ENCODE measurements around the gene BCDIN3D. TPM values are rescaled to one million over a fixed set of nuclear protein-coding genes. Genes with fewer than 3 reads are reported as not detected.

Gene BCDIN3D, protein sequence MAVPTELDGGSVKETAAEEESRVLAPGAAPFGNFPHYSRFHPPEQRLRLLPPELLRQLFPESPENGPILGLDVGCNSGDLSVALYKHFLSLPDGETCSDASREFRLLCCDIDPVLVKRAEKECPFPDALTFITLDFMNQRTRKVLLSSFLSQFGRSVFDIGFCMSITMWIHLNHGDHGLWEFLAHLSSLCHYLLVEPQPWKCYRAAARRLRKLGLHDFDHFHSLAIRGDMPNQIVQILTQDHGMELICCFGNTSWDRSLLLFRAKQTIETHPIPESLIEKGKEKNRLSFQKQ
- 1.4 and 1.6 TPM in 2 replicates for total RNA-seq (2014; rRNA removed; shearing (Covaris generic))

DNA sequence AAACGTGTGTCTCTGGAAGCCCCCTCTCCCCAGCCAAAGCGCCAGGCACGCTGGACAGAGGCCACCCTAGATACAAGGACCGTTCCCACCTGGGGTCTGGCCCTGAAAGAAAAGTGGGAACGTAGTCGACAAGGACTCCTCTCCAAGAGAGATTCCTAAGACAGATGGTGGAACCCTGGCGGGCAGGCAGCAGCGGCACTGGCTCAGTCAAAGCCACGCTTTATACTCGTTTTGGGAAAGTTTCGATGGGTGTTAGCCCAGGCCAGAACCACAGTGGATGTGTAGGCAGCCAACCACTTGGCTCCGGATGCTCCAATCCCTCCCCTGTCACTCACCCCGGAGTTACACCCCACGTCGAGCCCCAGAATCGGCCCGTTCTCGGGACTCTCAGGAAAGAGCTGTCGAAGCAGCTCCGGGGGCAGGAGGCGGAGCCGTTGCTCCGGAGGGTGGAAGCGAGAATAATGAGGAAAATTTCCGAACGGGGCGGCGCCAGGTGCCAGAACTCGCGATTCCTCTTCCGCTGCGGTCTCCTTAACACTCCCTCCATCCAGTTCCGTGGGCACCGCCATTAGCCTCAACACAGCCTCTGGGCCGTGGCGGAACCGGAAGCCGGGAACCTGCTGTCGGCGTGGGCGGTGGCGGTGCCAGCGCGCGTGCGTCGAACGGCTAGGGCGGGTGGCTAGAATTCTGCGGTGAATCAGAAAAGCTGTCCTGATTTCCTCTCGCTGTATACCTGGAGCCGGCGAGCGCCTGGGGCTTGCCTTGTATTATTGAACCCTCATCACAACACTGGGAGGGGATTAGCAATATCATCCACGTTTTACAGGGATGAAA is at the start of gene BCDIN3D:
Gene BCDIN3D, minus strand, starts transcription at position 588 of the 834 bp plus-strand sequence. Its CDS starts 19 bp downstream, at position 569.
- DNase-seq, result peak; percentile 91
- Histone ChIP-seq H3K4me3 (ENCODE audit: insufficient read depth, low read depth, low read length) (peak within 1 kb of the TSS; percentile 80), H3K36me3 (replicated peaks; ENCODE audit: control insufficient read depth, insufficient read depth, low read length) (no peaks in the 10 kb centered on the region), H3K27me3 (ENCODE audit: control insufficient read depth, insufficient read depth, low read length) (no peaks in the 10 kb centered on the region)

DNA sequence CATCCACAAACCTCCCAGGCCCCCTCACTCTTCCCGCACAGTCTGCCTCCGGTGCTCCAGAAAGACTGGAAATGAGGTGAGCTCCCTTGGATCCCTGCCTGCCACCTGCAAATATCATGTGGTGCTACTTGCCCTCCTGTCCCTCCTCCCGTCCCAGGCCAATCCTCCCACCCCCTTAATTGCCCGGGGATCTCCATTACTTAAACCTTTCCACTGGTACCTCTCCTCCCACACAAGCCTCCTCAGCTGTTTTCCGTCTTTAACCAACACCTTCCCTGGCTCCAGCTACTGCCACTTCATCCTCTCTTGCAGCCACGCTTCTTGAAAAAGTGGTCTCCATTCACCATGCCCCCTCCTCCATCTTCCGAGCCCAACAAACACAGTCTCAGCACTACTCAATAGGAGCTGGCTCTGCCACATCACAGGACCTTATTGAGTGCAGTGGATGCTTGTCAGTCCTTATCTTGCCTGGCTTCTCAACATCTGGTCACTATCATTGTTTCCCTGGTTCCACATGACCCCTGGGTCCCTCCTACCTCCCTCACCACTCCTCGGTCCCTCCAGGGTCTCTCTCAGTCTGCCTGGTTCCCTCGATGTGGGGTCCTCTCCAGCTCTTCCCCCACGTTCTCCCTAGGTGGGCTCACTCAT is 49.3 kb upstream of the BCDIN3D start:
- H3K36me3 ChIP-seq (replicated peaks; ENCODE audit: control insufficient read depth, insufficient read depth, low read length), result no peaks in the 10 kb centered on the region
- DNase-seq, result no peak
- H3K4me3 ChIP-seq (ENCODE audit: insufficient read depth, low read depth, low read length), result no peak overlapping the region
- no peaks in the 10 kb centered on the region for H3K27me3 ChIP-seq (ENCODE audit: control insufficient read depth, insufficient read depth, low read length)

DNA sequence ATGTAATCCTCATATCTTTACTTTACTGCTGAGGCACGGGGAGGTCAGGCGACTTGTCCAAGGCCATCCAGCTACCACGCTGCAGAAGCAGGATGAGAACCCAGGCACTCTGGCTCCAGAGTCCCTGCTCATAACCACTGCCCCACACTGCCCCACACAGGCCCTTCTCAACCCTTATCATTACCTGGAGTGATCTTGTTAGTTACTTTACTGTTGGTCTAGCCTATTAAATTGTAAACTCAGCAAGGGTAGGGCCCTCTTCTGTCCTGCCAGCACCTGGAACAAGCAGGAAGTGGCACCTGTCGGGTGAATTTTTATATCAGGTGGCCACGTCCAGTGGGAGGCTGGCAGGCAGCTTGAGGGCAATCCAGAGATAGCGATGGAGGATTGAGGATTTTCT is 48.6 kb upstream of the BCDIN3D start:
- Histone ChIP-seq H3K36me3 (replicated peaks; ENCODE audit: control insufficient read depth, insufficient read depth, low read length) (no peaks in the 10 kb centered on the region), H3K27me3 (ENCODE audit: control insufficient read depth, insufficient read depth, low read length) (no peaks in the 10 kb centered on the region), H3K4me3 (ENCODE audit: insufficient read depth, low read depth, low read length) (no peak overlapping the region)
- DNase-seq, result no peak

DNA sequence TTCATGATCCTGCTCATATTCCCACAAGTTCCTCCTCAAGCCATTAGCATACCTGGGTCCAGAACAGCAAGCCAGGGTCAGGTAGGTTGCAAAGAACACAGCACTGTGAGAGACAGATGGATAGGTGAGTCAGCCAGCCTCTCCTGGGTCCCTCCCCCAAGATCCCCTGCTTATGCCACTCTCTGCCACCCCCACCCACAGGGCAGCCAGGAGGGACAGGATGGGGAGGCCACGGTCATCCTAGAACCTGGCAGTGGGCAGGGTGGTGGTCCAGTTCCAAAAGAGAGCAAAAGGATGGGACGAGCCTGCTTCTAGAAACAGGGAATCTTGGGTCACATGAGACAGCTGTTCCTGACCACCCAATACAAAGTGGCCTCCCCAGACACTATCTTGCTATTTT is 48.1 kb upstream of the BCDIN3D start:
- Histone ChIP-seq H3K36me3 (replicated peaks; ENCODE audit: control insufficient read depth, insufficient read depth, low read length) (no peaks in the 10 kb centered on the region), H3K4me3 (ENCODE audit: insufficient read depth, low read depth, low read length) (no peak overlapping the region), H3K27me3 (ENCODE audit: control insufficient read depth, insufficient read depth, low read length) (no peaks in the 10 kb centered on the region)
- no peak for DNase-seq

DNA sequence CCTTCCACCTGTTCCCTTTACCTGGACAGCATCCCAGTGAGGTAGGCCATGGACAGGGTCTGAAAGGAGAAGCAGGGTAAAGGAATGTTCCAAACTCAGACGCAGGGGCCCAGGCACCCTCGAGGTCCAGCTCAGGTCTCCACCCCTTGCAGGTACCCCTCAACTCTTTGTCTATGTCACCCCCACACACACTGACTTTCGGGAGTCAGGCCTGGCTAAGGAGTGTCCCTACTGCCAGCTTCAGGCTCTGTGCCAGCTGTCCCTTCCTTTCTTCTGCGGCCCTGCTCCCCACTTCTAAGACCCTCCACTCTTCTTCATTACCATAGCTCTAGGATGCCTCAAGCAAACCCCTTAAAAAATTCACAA is 47.2 kb upstream of the BCDIN3D start:
- Histone ChIP-seq H3K4me3 (ENCODE audit: insufficient read depth, low read depth, low read length) (no peak overlapping the region), H3K27me3 (ENCODE audit: control insufficient read depth, insufficient read depth, low read length) (no peaks in the 10 kb centered on the region), H3K36me3 (replicated peaks; ENCODE audit: control insufficient read depth, insufficient read depth, low read length) (no peaks in the 10 kb centered on the region)
- DNase-seq, result no peak

DNA sequence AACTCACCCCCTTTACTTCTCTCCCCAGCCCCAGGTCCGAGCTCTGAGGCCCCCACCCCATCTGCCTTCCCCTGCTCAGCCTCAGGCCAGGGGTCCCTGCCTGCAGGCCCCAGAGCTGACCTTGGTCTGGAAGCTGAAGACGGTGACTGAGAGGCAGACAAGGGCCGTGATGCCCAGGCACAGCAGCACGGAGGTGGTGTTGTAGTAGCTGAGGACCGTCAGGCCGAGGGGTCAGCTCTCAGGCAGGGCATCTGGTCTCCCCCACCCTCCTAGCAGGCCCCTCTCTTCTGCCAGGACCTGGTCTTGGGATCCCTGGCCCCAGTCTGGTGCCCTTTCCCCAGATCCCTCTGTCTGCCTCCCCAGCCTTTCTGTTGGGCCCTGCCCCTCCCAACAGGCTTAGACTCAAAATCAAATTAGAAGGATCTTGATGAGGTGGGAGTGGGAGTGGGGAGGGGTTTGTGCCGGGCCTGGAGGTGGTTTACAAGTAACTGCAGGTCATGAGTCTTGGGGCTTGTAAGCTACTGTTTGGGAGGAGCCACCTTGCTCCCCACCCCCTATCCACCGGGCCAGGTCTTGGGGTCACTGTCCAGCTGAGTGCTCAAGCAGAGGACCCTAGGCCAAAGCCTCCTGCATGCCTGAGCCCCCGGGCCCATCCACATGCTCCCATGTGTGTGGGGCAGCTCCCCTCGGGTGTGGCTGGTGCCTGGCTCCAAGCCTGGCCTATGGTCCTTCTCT is 46.6 kb upstream of the BCDIN3D start:
- Histone ChIP-seq H3K36me3 (replicated peaks; ENCODE audit: control insufficient read depth, insufficient read depth, low read length) (no peaks in the 10 kb centered on the region), H3K27me3 (ENCODE audit: control insufficient read depth, insufficient read depth, low read length) (no peaks in the 10 kb centered on the region), H3K4me3 (ENCODE audit: insufficient read depth, low read depth, low read length) (no peak overlapping the region)
- no peak for DNase-seq

DNA sequence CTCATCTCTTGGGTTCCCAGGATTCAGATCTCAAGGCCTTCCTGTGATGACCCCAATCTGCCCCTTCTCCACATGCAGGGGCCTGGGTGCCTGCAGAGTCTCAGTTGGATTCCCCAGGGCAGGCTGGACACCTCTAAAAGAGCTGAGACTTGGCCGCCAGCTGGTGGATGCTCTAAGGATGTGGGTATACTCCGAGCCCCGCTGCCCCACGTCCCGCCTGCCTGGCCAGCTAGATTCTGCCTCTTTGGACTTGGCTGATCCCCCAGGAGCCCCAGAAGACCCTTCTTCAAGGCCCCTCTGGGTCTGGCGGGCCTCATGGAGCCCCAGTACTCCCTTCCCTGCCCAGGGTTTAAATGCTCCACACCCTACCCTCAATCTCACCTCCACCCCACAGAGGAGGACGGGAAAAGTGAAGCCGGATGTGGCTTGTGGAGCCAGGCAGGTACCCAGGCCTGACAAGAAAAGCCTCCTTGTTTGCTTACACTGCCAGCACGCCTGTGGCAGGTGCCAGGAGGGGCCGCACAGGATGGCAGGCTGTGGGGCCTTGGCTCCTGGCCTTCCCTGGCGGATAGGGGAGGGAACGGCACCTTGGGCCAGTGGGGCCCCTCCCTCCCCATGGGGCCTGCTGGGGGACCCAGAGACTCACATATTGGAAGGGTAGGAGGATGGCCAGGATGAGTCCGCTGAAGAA is 45.7 kb upstream of the BCDIN3D start:
- no peak overlapping the region for H3K4me3 ChIP-seq (ENCODE audit: insufficient read depth, low read depth, low read length)
- no peaks in the 10 kb centered on the region for H3K36me3 ChIP-seq (replicated peaks; ENCODE audit: control insufficient read depth, insufficient read depth, low read length)
- H3K27me3 ChIP-seq (ENCODE audit: control insufficient read depth, insufficient read depth, low read length), result no peaks in the 10 kb centered on the region
- no peak for DNase-seq

DNA sequence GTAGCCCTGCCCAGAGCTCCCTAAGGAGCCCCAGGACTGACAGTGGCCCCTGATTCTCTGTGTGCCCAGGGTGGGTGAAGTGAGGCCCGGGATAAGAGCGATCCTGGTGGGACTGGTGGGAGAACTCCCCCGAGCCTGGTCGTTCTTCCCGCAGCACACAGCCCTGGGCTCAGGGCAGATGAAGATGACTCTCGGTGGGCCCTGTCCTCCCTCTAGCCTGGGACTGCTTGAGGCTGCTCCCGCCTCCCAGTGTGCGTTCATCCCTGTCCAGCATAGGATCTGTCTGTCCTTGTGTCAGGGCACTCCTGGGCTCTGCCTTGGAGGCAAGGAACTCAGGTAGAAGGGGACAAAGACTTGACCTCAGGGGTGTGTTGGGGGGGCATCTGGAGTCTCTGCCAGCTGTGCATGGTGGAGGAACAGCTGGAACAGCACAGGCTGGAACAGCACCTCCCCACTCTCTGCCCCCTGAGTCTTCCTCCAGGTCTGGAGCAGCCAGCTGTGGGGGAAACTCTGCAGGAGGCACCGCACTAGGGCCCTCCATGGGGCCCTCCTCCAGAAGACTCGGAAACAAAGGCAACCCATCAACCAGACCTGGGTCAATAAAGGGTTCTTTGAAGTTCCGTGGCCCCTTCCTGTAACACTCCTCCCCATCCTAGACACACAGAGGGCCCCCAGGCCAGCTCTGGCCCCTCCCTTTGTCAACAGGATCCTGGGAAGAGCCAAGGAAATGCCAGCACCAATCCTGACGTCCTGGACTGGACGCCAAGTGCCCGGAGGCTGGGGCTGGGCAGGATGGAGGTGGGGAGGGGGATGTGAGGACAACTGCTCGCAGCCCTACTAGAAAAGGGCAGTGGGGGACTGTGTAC is 44.9 kb upstream of the BCDIN3D start:
- no peak for DNase-seq
- Histone ChIP-seq H3K27me3 (ENCODE audit: control insufficient read depth, insufficient read depth, low read length) (no peaks in the 10 kb centered on the region), H3K36me3 (replicated peaks; ENCODE audit: control insufficient read depth, insufficient read depth, low read length) (no peaks in the 10 kb centered on the region), H3K4me3 (ENCODE audit: insufficient read depth, low read depth, low read length) (no peak overlapping the region)

DNA sequence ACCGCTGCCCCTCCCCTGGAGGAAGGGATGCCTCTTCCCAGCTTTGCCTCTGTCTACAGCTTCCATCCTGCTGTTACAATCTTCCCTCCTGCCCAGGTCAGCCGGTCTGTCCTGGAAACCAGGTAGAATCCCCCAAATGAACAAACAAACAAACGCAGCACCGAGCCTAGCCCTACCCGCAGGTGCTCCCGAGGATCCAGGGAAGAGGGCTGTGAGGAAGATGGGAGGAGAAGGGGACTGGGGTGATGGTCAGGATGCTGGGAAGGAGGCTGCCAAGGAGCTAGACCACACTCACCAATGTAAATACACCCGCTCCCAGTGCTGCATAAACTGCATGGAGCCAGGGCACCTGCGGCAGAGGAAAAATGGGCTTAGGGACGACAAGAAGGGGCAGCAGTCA is 44.2 kb upstream of the BCDIN3D start:
- H3K36me3 ChIP-seq (replicated peaks; ENCODE audit: control insufficient read depth, insufficient read depth, low read length), result no peaks in the 10 kb centered on the region
- H3K4me3 ChIP-seq (ENCODE audit: insufficient read depth, low read depth, low read length), result no peak overlapping the region
- no peak for DNase-seq
- H3K27me3 ChIP-seq (ENCODE audit: control insufficient read depth, insufficient read depth, low read length), result no peaks in the 10 kb centered on the region

DNA sequence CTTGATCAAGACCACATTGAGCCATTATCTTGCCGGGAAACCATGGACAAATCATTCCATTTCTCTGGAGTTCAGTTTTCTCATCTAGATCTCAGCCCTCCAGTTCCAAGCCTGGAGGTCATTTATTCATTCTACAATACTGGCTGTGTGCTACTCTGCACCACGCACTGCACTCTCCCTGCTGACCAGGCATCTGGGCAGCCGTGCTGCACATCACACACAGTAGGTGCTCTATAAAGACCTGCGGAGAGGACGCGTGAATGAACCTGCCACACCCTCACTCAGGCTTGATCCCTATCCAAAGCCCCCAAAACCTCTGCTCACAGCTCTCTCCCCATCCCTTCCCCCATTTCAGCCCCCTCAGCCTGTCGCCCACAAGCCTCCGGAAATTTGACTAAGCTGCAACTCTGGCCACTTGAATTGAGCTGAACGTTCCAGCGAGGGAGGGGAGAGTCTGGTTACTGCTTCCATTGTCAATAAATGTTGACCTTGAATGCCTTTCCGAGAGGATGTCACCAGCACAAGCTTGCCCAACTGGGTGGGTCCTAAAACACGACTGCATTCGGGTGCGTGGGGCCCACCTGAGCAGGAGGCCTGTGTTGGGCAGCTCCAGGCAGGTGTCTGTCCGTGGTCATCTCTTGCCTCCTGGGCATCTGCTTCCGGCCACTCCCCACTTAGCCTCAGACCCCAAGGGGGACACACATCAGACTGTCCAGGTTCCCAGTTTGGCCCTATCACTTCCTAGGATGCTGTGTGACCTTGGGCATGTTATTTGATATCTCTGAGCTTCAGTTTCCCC is 43.0 kb upstream of the BCDIN3D start:
- H3K4me3 ChIP-seq (ENCODE audit: insufficient read depth, low read depth, low read length), result no peak overlapping the region
- H3K27me3 ChIP-seq (ENCODE audit: control insufficient read depth, insufficient read depth, low read length), result no peaks in the 10 kb centered on the region
- H3K36me3 ChIP-seq (replicated peaks; ENCODE audit: control insufficient read depth, insufficient read depth, low read length), result no peaks in the 10 kb centered on the region
- DNase-seq, result no peak

DNA sequence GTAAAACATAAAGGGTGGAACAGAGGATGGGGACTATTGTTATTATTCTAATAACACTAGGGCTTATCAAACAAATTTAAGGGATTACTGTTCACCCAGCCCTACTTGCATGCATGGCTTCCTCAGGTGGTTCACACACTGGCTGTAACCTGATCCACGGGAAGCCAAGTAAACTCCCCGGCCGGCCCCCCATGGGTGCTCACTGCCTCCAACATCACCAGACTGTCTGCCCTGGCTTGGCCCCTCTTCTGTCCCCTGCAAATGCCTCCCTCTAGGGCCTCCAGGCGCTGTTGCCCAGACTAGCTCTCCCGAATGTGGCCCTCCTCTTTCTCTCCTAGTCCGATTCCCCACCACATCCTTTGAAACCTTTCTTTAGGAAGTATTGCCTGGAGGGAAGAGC is 42.2 kb upstream of the BCDIN3D start:
- Histone ChIP-seq H3K4me3 (ENCODE audit: insufficient read depth, low read depth, low read length) (no peak overlapping the region), H3K27me3 (ENCODE audit: control insufficient read depth, insufficient read depth, low read length) (no peaks in the 10 kb centered on the region), H3K36me3 (replicated peaks; ENCODE audit: control insufficient read depth, insufficient read depth, low read length) (no peaks in the 10 kb centered on the region)
- no peak for DNase-seq

DNA sequence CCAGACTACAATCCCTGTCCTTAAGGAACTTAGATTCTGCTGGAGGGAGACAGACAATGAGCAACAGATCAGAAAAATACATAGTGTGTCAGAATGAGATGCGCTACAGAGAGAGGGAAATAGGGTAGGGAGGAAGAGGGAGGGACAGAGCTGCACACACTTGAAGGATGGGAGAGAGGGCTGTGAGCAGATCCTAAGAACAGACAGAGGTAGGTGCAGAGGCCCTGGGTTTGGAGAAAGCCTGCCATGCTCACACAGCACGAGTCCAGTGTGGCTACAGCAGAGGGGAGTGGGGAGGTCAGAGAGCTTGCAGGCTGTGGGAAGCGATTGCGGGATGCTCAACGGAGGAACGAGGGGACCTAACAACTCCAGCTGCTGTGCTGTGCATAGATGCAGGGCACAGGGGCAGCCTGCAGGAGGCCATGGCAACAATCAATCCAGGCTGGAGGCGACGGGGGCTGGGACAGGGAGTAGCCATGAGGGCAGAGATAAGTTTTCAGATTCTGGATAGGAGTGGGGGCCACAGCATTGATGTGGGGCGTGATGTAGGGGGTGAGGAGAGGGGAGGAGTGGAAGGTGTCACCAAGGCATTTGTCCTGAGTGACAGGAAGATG is 40.1 kb upstream of the BCDIN3D start:
- H3K27me3 ChIP-seq (ENCODE audit: control insufficient read depth, insufficient read depth, low read length), result no peaks in the 10 kb centered on the region
- H3K36me3 ChIP-seq (replicated peaks; ENCODE audit: control insufficient read depth, insufficient read depth, low read length), result no peaks in the 10 kb centered on the region
- no peak overlapping the region for H3K4me3 ChIP-seq (ENCODE audit: insufficient read depth, low read depth, low read length)
- peak; percentile 75 for DNase-seq

All from H7 (cell line).